ENCODE measurements around the gene KRT5.
"Not testable (repeated sequence)": the region's sequence is repeated elsewhere in the genome, so short reads cannot be mapped to it uniquely, and the experiment has no call there.

The KRT5 gene

DNA sequence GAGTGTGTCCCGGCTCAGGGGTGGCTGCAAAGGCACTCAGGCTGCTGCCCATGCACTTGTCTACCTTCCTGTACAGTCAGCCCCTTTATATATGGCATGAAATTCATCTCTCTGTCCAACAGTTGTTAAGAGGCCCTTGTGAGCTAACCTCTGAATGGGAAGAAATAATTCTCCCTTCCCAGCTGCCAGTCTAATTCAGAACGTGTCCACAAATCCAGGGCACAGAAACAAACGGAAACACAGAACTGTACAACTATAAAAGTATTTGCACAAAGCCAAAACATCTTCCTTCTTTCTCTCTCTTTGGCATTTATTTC lies 849 bp downstream of the KRT5 start:
- DNase-seq: no peak

DNA sequence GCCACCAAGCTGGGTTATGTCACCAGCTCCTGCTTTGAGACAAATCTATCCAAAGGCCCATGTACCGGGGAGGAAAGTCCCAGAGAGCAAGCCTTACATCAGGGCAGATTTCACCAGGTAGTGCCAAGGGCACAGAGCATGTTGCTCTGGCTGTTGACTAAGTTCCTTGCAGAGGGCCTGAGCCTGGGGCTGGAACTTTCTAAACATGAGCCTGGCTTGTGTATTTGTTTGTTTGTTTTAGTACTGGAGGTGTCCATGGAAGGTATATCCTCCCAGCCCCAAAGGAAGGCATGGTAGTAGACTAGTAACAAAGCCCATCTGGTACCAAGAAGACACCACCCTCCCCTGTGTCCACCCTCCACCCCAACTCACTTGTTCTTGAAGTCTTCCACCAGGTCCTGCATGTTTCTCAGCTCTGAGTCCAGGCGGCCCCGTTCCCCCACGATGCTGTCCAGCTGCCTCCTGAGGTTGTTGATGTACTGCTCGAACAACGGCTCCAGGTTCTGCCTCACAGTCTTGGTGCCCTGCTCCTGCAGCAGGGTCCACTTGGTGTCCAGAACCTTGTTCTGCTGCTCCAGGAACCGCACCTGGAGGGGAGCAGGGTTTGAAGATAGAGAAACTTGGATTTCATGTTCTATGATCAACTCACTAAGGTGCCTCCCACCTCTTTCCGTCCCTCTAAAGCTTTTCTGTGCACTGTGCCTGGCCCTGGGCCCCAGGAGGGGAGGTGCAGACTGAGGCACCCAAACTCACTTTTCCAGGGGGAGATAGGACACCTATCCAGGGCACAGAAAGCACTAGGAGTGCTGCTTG lies 1.4 kb downstream of the KRT5 start:
- no peak for DNase-seq

DNA sequence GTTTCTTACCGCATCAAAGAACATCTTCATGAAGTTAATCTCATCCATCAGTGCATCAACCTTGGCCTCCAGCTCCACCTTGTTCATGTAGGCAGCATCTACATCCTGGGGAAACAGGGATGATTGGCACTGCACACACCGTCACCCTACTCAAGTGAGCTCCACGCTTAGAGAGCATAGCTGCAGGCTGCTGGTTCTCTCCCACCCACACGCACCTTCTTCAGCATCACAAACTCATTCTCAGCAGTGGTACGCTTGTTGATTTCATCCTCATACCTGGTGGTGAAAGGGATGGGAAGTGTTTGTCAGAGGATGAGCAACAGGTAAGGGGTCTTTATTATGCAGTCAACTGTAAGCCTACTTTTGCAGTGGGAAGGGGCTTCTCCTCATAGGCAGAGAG lies 2.3 kb downstream of the KRT5 start:
- no peak for DNase-seq

DNA sequence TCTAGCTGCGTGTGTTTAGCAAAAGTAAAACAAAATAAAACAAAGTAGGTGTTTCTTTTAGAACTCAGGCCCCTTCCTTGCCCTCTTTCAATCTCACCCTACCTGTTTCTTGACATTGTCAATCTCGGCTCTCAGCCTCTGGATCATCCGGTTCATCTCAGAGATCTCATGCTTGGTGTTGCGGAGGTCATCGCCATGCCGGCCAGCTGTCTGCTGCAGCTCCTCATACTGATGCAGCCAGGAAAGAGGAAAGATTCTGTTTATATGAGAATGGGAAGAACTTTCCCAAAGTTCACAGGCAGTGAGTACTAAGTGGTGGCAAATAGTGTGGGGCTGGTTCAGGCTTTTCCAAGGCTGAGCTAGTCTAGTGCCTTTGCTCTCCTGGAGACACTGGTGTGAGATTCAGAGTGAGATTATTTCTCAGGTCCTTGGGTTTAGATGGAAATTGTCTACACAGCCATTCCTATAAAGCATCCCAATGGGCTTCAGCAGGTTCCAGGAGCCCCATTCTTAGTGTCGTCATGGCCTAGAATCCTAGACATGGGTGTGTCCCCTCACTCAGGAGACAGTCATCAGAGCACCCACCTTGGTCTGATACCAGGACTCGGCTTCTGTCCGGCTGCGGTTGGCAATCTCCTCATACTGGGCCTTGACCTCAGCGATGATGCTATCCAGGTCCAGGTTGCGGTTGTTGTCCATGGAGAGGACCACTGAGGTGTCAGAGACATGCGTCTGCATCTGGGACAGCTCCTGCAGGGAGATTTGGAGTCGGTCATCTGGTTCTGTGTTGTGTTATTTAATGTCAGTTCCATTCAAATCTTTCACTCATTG lies 3.0 kb downstream of the KRT5 start:
- DNase-seq: no peak

DNA sequence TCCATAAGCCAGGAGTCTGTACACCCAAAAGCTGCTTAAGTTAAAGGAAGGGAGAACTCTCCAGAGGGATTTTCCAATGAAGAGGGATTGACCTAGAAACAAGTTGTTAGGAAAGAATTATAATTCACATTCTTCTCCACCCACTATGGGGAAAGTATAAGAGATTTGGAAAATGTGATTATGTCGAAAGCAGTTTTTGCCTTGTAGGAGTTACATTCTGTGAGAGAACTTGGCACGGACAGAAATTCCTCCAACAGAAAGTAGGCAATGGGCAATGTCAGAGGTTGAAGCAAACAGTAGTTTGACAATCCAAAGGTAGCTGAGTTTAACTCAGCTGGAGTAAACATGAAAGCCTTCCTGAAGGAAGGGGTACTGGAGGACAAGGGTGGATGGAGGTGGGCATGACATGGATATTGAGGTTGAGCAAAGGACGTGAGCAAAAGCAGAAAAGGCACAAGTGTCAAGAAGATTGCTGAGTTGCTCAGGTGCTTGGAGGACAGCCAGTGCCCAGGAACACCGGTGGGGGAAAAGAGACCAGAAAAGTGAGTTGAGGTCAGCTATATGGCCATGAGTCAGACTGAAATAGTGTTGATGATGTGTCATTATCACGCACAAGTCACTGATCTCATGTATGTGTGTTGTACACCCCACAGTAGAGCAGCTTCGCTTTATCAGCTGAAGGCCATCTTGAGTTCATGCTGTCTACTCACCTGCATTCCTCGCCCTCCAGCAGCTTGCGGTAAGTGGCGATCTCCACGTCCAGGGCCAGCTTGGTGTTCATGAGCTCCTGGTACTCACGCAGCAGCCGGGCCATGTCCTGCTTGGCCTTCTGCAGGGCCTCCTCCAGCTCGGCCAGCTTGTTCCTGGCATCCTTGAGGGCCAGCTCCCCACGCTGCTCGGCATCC lies 4.0 kb downstream of the KRT5 start:
- no peak for DNase-seq

DNA sequence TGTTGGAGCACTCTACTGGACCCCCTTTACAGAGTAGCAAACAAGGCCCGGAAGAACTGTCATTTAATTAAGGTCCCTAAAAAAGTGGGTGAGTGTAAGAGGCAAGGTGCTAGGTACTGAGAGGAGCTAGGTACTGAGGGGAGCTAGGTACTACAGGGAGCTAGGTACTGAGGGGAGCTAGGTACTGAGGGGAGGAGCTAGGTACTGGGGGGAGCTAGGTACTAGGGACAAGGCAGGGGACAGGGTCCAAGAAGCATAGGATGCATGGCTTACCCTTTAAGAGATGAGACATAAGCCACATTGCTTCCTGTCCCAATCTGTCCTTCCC lies 4.9 kb downstream of the KRT5 start:
- DNase-seq: no peak

DNA sequence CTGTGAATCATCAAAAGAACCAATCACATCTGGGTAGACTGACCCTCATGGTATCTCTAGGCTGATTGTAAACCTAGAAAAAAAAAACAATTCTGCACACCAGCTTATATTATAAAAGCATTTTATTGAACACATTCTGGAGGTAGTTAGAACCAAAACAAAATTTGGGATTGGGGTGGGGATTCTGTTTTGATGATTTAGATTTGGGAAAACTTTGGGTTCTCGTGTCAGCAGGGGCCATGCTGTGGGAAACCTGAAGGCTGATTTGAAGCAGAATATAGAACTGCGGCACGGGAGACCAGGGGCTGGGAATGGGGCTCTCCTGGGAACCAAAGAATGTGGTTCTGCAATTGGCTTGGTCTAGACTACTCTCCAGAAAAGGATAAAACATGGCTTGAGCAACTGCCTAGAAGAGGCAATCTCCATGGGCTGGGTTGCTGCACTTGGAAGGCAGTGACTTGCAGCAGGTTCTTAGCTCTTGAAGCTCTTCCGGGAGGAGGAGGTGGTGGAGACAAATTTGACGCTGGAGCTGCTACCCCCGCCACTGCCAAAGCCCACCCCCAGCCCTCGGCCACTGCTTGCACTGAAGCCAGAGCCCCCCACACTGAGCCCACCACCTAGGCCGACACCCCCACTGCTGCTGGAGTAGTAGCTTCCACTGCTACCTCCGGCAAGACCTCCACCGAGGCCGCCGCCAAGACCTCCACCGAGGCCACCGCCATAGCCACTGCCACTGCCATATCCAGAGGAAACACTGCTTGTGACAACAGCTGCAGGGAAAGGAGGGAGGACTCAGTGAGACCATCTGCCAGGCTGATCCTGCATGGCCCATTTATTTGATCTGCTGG lies 5.5 kb downstream of the KRT5 start:
- no peak for DNase-seq

DNA sequence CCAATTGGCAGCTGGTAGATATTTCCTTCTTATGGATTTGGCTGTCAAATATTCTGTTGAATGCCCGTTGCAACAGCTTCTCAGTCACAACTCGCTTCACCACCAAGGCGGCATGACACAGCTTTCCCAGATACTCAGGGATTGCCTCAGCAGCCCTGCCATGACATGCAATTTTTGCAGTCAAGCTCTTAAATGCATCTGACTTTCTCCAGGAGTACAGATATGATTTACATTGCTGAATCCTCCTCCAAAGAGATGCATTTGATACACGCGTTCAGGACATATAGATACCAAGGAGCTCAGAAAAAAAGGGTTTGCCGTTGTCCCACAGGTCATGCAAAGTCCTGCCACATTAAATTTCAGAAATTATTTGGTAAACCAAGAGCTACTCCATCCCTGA lies 6.5 kb downstream of the KRT5 start:
- no peak for DNase-seq

DNA sequence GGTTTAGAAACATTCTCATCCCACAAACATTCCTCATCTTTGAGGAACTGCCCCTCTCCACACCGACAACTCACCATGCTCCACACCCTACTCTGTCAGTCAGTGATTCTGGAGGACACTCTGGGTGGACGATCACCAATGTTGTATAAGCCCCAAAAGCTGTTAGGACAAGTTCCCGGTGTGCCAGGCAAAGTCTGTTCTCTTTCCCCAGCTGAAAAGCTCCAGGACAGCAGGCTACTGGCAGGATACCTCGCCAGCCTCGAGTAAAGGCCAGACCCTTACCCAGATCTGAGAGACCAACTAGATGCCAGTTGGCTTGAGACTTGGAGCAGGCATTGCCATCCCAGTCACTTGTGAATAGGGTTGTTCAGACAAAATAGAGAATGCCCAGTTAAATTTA lies 12.0 kb downstream of the KRT5 start:
- DNase-seq: no peak

DNA sequence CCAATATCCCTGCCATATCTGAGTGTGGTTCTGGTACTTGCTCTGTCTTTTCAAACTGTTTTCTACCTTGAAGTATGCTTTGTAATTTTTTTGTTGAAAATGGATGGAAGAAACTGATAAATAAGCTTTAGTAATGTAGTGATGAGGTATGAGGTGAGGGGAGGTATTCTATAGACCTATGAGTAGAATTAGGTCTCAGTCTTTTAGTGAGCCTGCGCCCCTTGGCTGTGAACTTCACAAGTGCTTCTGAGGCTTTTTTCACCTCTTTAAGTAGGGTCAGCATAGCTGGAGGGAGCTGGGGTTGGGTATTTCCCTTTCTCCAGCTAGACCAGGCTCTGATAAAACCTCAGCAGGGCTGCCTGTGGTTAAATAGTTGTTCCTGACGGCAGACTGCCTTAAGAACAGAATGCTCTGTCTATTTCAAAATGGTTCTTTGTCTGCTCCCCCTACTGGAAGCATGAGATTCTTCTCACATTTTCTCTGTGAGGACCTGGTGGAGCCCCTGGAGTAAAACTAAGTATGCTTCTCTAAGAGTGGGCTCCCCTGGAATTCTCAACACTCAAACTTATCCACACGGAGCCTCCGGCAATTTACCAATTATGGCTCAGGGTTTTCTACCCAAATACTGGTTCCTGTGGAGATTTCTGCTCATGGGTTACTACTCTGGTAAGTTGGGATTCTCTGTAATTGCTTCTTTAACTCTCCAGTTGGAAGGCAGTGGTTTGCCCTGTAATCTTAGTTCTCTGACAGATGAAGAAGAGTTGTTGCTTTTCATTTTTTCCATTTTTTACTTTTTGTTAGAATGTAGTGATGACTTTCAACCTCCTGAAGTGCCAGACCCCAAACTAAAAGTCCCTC lies 13.1 kb downstream of the KRT5 start:
- DNase-seq: peak; percentile 76

DNA sequence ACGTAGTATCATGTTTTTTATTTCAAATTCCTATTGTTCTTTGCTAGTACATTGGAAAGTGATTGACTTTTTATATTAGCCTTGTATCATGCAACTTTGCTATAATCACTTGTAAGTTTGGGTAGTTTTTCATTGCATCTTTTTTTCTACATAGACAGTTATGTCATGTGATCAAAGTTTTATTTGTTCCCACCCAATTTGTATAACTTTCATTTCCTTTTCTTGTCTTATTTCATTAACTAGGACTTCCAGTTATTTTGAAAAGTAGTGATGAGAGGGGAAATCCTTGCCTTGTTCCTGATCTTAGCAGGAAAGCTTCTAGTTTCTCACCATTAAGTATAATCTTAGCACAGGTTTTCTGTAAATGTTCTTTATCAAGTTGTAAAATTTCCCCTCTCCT lies 17.3 kb downstream of the KRT5 start:
- DNase-seq: no peak

DNA sequence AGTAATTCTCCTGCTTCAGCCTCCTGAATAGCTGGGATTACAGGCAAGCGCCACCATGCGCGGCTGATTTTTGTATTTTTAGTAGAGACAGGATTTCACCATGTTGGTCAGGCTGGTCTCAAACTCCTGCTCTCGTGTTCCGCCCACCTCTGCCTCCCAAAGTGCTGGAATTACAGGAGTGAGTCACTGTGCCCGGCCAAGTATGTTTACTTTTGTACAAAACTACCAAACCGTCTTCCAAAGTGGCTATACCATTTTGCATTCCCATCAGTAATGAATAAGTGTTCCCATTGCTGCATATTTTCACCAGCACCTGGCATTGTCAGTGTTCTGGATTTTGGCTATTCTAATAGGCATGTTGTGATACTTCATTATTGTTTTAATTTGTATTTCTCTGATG lies 18.7 kb downstream of the KRT5 start:
- no peak for DNase-seq

DNA sequence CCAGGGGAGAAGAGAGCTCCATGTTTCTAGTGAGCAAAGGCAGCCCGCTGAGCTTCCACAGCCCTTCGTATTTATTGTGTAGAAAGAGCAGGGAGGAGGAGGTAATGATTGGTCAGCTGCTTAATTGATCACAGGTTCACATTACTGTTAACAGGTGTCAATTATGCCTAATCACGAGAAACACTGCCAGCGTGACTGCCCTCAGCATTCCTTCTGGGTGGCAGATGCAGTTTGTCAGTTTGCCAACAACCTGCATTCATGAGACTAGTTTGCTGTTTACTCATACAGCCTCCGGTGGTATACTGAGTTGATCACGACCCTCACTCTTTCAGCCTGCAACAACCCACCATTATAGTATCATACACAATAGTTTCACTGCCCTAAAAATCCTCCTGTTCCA lies 19.6 kb downstream of the KRT5 start:
- not testable (repeated sequence) for DNase-seq

DNA sequence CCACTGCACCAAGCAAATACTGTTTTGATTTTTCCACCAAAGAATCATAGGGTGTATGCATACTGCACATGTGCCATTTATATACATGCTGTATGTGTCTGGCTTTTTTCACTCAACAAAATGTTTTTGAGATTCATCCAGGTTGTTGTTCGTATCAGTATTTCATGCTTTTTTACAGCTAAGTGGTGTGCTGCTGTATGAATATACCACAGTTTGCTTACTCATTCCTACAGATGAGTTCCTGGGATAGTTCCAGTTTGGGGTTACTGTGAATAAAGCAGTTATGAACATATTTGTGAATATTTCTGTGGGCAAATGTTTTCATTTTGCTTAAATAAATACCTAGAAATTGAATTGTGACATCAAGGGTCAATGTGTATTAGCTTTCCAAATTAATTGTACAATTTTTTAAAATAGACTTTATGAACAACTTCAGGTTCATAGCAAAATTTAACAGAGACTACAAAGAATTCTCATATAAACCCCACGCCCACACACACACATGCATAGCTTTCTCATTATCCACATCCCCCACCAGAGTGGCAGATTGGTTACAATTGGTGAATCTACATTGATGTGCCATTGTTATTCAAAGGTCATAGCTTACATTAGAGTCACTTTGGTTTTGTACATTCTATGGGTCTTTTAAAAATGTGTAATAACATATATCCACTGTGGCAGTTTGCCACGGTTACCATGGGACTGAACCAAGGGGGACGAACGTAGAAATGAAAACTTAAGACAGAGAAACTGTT lies 20.2 kb downstream of the KRT5 start:
- peak; percentile 50 for DNase-seq

DNA sequence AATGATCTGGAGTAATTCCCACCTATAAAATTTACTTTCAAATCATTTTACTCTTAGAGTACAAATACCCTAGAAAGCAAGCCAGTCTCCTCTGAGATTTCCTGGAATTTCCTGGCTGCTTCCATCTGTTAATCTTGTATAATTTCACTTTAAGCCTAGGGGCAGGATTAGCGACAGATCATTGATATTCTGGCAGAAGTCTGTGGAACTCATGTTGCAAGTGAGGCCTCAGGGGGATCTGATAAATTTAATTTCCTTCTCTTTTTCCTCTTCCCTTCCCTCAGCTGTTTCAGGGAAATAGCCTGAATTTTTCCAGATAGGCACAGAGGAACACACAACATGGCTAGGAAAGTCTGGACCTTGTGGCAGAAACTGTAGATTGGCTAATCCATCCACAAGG lies 21.2 kb downstream of the KRT5 start:
- DNase-seq: no peak

DNA sequence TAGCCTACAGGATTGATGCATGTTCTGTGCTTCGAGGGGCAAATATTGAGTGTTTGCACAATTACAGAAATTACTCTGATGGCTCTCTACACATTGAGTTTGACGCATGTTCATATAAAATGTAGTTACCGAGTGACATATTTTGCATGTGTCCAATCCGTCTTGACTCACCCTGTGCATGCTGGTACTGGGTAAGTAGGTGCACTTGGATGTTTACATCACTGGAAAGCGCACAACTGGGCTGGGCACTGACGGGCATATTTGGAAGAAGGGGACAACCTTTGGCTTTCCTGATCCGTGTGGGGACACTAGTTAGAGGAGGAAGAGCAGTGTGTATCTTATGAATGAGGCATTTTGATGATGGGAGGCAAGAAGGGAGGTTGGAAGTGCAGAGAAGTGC lies 22.2 kb downstream of the KRT5 start:
- DNase-seq: no peak

DNA sequence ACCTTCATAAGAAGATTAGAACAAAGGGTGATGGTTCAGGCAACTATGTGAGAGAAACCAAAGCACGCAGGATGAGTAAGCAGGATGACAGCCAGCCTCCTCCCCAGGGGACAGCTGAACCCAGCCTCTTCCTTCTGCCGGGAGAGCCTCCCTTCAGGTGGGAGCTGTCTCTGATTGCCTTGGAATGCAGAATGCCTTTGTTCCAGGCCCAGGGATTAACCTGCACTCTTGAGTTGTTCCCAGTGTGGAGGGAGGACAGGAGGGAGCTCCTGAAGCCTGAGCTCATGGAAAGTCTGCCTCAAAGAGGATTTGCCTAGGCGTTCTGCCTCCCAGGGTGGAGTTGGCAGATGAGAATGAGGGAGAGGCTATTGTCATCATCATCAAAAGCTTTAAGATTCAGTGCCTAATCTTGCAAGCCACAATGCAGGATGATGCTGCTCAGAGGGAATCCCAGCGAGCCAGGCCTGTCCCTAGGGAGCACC lies 23.6 kb downstream of the KRT5 start:
- DNase-seq: peak; percentile 85

DNA sequence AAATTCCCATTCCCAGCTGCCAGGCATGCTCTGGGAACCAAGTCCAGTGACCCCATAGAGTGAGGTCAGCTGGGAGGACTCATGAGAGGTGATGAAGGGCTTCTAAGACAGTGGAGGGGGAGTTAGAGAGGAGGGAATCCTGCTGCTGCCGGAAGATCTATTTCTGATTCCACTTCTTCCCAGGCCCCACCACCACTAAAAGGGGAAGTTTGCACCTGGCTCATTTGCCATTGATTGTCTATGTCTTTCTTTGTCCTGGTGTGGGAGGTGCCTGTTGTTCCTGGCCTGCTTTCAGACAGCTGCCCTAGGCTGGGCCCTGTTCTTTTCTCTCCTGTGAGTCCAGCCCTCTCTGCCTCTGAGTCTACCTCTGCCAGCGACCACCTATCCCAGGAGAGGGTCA lies 24.1 kb downstream of the KRT5 start:
- DNase-seq: no peak

DNA sequence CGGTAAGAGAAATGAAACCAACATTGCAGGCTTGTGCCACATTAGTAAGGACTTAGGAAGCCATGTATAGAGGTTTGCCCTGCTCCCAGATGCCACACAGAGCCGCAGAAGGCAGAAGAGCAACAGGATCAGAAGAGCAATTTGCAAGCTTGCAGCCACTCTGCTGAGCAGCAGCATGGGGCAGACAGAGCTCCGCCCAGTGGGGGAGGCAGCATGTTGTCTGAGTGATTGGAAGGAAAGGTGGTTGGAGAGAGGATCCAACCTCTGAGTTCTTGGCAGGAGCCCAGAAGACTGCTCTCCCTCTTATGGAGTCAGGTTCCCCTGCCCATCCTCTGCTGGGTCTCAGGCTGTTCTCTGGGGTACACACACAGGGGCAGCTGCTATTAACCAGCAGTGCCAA lies 24.8 kb downstream of the KRT5 start:
- peak; percentile 17 for DNase-seq

DNA sequence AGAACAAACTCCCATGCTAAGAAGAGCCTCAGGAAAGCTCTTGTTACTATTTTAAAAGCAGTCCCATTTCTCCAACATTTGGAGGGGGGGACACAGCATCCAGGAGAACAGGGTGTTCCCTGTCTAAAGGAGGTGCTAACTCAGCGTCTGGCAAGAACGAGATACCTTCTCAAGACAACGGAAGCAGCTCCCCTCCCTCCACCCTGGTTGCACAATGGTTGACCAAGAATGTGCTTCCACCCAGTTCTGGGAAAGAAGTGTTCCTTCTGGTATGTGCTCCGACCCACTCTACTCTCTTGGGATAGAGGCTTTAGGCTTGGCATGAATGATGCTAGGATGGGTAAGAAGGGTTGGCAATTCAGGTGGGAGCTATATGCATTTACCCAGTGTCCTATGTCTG lies 25.7 kb downstream of the KRT5 start:
- peak; percentile 55 for DNase-seq
